Middle frontal gyrus (tissue), 1 donor: ENCODE measurements around the gene CACNA1H.
"Not testable (repeated sequence)": the region's sequence is repeated elsewhere in the genome, so short reads cannot be mapped to it uniquely, and the experiment has no call there.

ENCODE experiments used
- DNase-seq: peaks from one replicate; pipeline ENCODE4 v3.0.0-alpha.2; 2015; ENCODE audit warnings: low spot score; ENCODE audit errors: extremely low spot score

The CACNA1H gene

GRCh38 chr16:1173788-1174451 is 21.0 kb downstream of the CACNA1H start:
- no peak for DNase-seq

- no peak for DNase-seq
Observed at GRCh38 chr16:1174477-1175357, 21.8 kb downstream of the CACNA1H start.

GRCh38 chr16:1175566-1176279 is 22.8 kb downstream of the CACNA1H start:
- DNase-seq: no peak

GRCh38 chr16:1176280-1176897 is 23.5 kb downstream of the CACNA1H start:
- no peak for DNase-seq

- no peak for DNase-seq
Observed at GRCh38 chr16:1177053-1177452, 24.1 kb downstream of the CACNA1H start.

GRCh38 chr16:1177750-1178149 is 24.8 kb downstream of the CACNA1H start:
- no peak for DNase-seq

GRCh38 chr16:1178295-1178910 is 25.5 kb downstream of the CACNA1H start:
- no peak for DNase-seq

GRCh38 chr16:1180549-1181403 is 27.9 kb downstream of the CACNA1H start:
- no peak for DNase-seq

GRCh38 chr16:1181404-1182315 is 28.8 kb downstream of the CACNA1H start:
- no peak for DNase-seq

GRCh38 chr16:1182316-1182671 is 29.4 kb downstream of the CACNA1H start:
- DNase-seq: no peak

GRCh38 chr16:1182950-1183907 is 30.3 kb downstream of the CACNA1H start:
- no peak for DNase-seq

GRCh38 chr16:1184156-1184868 is 31.4 kb downstream of the CACNA1H start:
- DNase-seq: no peak

- DNase-seq: no peak
Observed at GRCh38 chr16:1184980-1185379, 32.1 kb downstream of the CACNA1H start.

GRCh38 chr16:1185460-1186207 is 32.7 kb downstream of the CACNA1H start:
- DNase-seq: not testable (repeated sequence)

- DNase-seq: no peak
Observed at GRCh38 chr16:1188432-1189189, 35.7 kb downstream of the CACNA1H start.

GRCh38 chr16:1189455-1189854 is 36.5 kb downstream of the CACNA1H start:
- no peak for DNase-seq
